GM23248 (cell line): ENCODE results near the gene DPYD.

ENCODE experiments used
- EZH2 ChIP-seq: fragments of 200-600 bp; sonication (generic); IDR thresholded peaks from 2 replicates; pipeline ENCODE4 v1.6.1; 2018; ENCODE audit warnings: antibody characterized with exemption, mild to moderate bottlenecking; ENCODE audit not compliant: insufficient read depth, poor library complexity, severe bottlenecking
- EZH2phosphoT487 ChIP-seq: fragments of 200-600 bp; sonication (generic); IDR thresholded peaks from 2 replicates; pipeline ENCODE4 v1.6.1; 2018; ENCODE audit warnings: antibody characterized with exemption, moderate library complexity, mild to moderate bottlenecking, low read depth; ENCODE audit not compliant: insufficient read depth

DNA sequence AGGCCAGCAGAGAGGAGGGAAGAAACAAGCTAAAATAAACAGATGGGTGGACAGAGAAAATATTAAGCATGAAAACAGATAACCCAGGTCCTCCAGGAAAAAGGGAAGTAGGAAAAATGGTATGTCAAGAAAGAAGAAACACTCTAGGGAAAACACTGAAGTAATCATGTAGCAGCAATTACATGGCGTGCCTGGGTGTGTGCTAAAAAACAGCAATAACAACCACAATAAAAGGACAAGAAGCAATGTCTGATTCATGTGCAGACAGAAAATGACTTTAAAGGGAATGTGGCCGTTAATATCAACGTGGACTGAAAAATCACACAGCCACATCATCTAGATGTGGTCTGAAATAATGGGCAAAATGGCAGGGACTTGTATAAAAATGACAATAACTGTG lies 829.6 kb downstream of the DPYD start:
- TF ChIP-seq EZH2 (no peak), EZH2phosphoT487 (no peak)
